ENCODE data around the gene SEPTIN3. TPM values are rescaled to one million over a fixed set of nuclear protein-coding genes. Genes with fewer than 3 reads are reported as not detected.

The SEPTIN3 gene
- total RNA-seq, 1 experiment from 2014 or later, result not detected

- no peak for DNase-seq (ENCODE audit: low read depth)
Measured at GRCh38 chr22:42013385-42013784, 44.1 kb downstream of the SEPTIN3 start.

GRCh38 chr22:42016111-42016510 is 46.9 kb downstream of the SEPTIN3 start:
- no peak for DNase-seq (ENCODE audit: low read depth)

- DNase-seq (ENCODE audit: low read depth), result no peak
Measured at GRCh38 chr22:42018224-42018623, 49.0 kb downstream of the SEPTIN3 start.

Other genes with a start within 250 kb of the SEPTIN3 start
- gene CCDC134, start 168.8 kb upstream of the SEPTIN3 start, total RNA-seq (2014; rRNA removed), result 11.0 and 14.6 TPM in 2 replicates
- gene SREBF2, start 136.3 kb upstream of the SEPTIN3 start, total RNA-seq (2014; rRNA removed), result 37.9 and 42.1 TPM in 2 replicates
- gene SHISA8, start 54.4 kb upstream of the SEPTIN3 start, total RNA-seq (2014; rRNA removed), result not detected in 2 replicates
- 0.17 TPM in 1 of 2 replicates, not detected in the other for gene TNFRSF13C, start 42.6 kb upstream of the SEPTIN3 start, total RNA-seq (2014; rRNA removed)
- 47.1 and 56.0 TPM in 2 replicates for gene CENPM, start 22.3 kb upstream of the SEPTIN3 start, total RNA-seq (2014; rRNA removed)
- gene WBP2NL, start 29.3 kb downstream of the SEPTIN3 start, total RNA-seq (2014; rRNA removed), result not detected in 2 replicates
- gene NAGA, start 101.4 kb downstream of the SEPTIN3 start, total RNA-seq (2014; rRNA removed), result 34.5 and 36.2 TPM in 2 replicates
- gene PHETA2, start 104.8 kb downstream of the SEPTIN3 start, total RNA-seq (2014; rRNA removed), result 15.7 and 17.6 TPM in 2 replicates
- gene SMDT1, start 110.3 kb downstream of the SEPTIN3 start, total RNA-seq (2014; rRNA removed), result 2.6 and 6.6 TPM in 2 replicates
- gene NDUFA6, start 121.3 kb downstream of the SEPTIN3 start, total RNA-seq (2014; rRNA removed), result 81.9 and 90.6 TPM in 2 replicates
- gene CYP2D6, start 161.4 kb downstream of the SEPTIN3 start, total RNA-seq (2014; rRNA removed), result 0.17 TPM in 1 of 2 replicates, not detected in the other